Activated CD8-positive, alpha-beta memory T cell treated with anti-CD3 and anti-CD28 coated beads, Interleukin-2, amount 10 ng/mL, durations not matched to agents 7 days and 5 days (primary cell): Measurements from ENCODE around the gene IL22RA2. TPM values are rescaled to one million over a fixed set of nuclear protein-coding genes. Genes with fewer than 3 reads are reported as not detected.
"Not testable (repeated sequence)": the region's sequence is repeated elsewhere in the genome, so short reads cannot be mapped to it uniquely, and the experiment has no call there.

Source experiments
- ATAC-seq: fragments of 150-1000 bp; cut with Tn5 transposase; one replicate; pipeline ENCODE4 v1.10.0; 2021; ENCODE audit warnings: moderate library complexity
- CTCF ChIA-PET: fragments of 350-600 bp; sonication (Branson Sonifier 250); formaldehyde crosslinking; loops from one replicate; lab custom pipeline; 2021; ENCODE audit warnings: antibody characterized with exemption; lab: Charles Lee
- DNase-seq: peaks from one replicate; pipeline ENCODE4 v3.0.0-alpha.2; 2020
- H3K27ac Mint-ChIP-seq: one replicate; pipeline ENCODE4 v1.8.0; 2021; ENCODE audit warnings: mild to moderate bottlenecking, mixed read lengths
- H3K27me3 Mint-ChIP-seq: one replicate; pipeline ENCODE4 v1.8.0; 2021; ENCODE audit warnings: mixed read lengths
- H3K36me3 Mint-ChIP-seq: one replicate; pipeline ENCODE4 v1.8.0; 2021; ENCODE audit warnings: mild to moderate bottlenecking, mixed read lengths
- H3K4me1 Mint-ChIP-seq: one replicate; pipeline ENCODE4 v1.8.0; 2021; ENCODE audit warnings: mixed read lengths
- H3K4me3 Mint-ChIP-seq: one replicate; pipeline ENCODE4 v1.8.0; 2021; ENCODE audit warnings: mild to moderate bottlenecking, moderate library complexity, mixed read lengths
- H3K9me3 Mint-ChIP-seq: one replicate; pipeline ENCODE4 v1.8.0; 2022; ENCODE audit warnings: low read depth, mixed read lengths
- total RNA-seq, 2 experiments: library from RNA; stranded (reverse); gene quantifications; one replicate each; pipeline ENCODE4 v1.2.3, GENCODE V29; 2021

The IL22RA2 gene, protein sequence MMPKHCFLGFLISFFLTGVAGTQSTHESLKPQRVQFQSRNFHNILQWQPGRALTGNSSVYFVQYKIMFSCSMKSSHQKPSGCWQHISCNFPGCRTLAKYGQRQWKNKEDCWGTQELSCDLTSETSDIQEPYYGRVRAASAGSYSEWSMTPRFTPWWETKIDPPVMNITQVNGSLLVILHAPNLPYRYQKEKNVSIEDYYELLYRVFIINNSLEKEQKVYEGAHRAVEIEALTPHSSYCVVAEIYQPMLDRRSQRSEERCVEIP
- not detected for total RNA-seq

DNA sequence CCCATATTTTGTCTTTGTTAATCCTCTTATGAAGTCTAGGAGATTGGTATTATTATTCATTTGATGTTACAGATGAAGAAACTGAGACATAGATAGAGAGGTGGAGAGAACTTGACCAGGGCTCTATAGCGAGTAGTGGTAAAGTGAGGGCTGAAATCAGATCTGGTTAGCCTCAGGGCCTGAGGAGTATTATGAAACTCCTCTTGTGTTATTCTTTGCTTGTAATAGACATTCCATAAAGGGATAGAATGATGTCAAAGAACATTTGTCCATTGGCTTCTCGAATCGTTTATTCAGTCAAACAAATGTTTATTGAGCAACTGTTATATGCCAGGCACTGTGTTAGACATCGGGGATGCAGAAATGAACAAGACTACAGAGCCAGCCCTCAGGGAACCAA lies at the start of gene IL22RA2:
Gene IL22RA2 (minus strand): TSS at position 144 of the 400 bp plus-strand sequence. CDS start 11,895 bp downstream, outside the sequence.
- Mint-ChIP-seq H3K4me3 (no peak within 1 kb of the TSS), H3K36me3 (peaks cover 8% of the 10 kb centered on the region), H3K27ac (no peak within 1 kb of the TSS)

DNA sequence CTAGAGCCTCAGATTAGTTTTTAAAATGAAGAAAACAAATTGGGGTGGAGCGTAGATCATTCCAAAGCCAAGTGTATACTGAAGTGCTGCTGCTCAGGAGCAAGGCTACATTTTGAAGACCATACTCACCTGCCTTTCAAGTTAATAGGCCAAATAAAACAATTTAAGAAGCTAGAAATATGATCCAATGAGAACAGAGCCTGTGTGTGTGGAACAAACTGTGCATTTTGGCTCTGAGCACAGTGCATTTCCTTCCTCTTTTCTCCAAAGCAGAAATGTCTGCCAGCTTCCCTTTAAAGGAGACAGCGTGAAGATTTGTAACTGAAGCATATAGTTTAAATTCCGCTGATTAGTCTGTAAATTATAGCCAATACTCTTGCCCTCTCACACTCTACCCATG lies 48.9 kb upstream of the IL22RA2 start:
- Mint-ChIP-seq H3K4me1 (peaks cover 35% of the 10 kb centered on the region), H3K4me3 (no peak overlapping the region), H3K36me3 (no peaks in the 10 kb centered on the region), H3K27ac (no peak overlapping the region), H3K27me3 (peaks cover 2% of the 10 kb centered on the region), H3K9me3 (no peaks in the 10 kb centered on the region)
- no peak for DNase-seq
- CTCF ChIA-PET = interaction anchor here (2.0 kb wide), 1 partner anchor 9 kb away, joined by 7 read pairs; no protein-coding TSS in a partner anchor
- no peak for ATAC-seq

More for the DNA sequence above, at the start of gene IL22RA2:
- DNase-seq = no peak
- ATAC-seq = no peak
- CTCF ChIA-PET = no interaction called here
- Mint-ChIP-seq H3K4me1 (no peaks in the 10 kb centered on the region), H3K9me3 (peaks cover 6% of the 10 kb centered on the region), H3K27me3 (peaks cover 18% of the 10 kb centered on the region)

DNA sequence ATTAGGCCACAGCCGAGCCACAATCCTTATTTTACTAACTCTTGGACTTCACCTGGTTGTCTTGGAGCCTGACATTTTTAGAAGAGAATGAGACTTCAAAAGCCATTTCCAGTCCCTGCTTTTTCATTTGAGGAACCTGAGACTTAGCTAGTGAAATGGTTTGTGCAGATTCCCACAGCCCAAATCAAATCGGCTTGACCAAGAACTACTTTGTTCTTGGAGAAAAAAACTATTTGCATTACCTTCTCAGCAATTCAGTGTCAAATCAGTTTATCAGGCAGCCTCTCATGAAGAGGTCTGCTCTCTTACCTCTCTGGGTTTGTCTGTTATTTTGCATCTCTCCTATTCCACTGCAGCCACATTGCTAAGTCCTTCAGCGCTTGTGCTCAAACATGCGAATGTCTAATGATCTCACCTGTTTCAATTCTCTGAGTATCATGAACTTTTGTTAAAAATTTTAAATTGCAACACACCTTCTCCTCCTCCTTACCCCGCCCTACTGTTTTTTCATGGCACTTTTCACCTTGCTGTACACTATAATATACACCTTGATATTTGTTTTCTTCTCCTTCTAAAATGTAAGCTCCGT lies 46.3 kb upstream of the IL22RA2 start:
- ATAC-seq (no peak), DNase-seq (no peak)
- H3K9me3 Mint-ChIP-seq = no peaks in the 10 kb centered on the region
- peaks cover 34% of the 10 kb centered on the region for H3K4me1 Mint-ChIP-seq
- peak overlapping the region; percentile 96 for H3K4me3 Mint-ChIP-seq
- H3K27me3 Mint-ChIP-seq = no peaks in the 10 kb centered on the region
- peak overlapping the region; percentile 92 for H3K27ac Mint-ChIP-seq
- CTCF ChIA-PET = no interaction called here
- H3K36me3 Mint-ChIP-seq = peaks cover 3% of the 10 kb centered on the region

DNA sequence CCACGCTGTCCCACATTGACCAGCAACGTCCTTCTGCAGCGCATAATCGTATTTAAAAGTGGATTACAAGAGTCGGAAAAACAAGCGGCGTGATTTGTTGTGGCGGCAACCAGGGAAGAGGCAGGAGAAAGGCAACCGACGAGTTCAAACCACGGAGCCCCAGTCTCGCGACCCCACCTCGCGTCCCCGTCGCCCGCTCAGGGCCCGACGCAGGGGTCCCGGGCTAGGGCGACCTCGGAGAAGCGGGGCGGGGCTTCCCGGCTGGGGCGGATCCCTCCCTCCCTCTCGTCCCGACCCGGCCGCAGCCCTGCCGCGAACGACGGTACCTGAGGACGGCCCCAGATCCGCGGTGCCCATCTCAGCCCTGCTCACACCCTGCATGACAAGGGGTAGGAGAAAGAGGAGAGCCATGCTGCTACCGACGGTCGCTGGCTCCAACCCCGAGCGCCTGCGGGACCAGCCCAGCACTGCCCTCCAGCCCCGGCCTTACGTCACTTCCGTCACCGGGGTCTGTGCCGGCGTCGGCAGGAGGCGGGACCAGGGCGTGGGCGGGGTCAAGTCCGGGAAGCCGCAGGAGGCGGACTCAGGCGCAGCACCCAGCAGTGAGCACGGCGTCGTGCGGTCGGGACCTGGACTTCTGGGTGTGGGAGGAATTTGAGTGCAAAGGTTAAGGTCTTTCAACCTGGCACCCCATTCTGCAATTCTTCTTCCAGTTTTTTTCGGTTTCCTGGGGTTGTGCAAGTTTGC lies 45.6 kb upstream of the IL22RA2 start, which contains the start of gene IFNGR1:
Gene IFNGR1 (minus strand): TSS at position 469 of the 747 bp plus-strand sequence. CDS start 58 bp downstream, at position 411.
- no peaks in the 10 kb centered on the region for H3K27me3 Mint-ChIP-seq
- H3K9me3 Mint-ChIP-seq = no peaks in the 10 kb centered on the region
- H3K4me1 Mint-ChIP-seq = peaks cover 33% of the 10 kb centered on the region
- peaks cover 9% of the 10 kb centered on the region for H3K36me3 Mint-ChIP-seq
- DNase-seq = peak; percentile 96
- H3K27ac Mint-ChIP-seq = peak within 1 kb of the TSS; percentile 95
- ATAC-seq = peak; percentile 97
- H3K4me3 Mint-ChIP-seq = peak within 1 kb of the TSS; percentile 96
- CTCF ChIA-PET = no interaction called here

DNA sequence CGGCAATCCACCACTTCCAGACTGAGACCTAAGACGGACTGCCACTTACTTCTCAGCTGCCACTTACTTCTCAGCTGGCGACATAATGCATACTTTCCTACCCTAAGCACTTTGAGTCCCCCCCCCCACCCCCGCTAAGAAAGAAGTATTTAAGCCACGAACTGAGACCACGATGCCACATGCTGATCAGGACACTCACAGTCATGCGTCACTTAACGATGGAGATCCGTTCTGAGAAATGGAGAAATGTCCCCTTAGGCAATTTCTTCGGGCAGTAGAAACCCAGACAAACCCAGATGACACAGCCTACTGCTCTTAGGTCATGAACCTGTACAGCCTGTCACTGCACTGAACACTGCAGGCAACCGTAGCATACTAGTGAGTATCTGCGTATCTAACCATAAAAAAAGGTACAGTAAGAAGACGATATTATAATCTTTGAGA lies 45.1 kb upstream of the IL22RA2 start:
- CTCF ChIA-PET = interaction anchor here (1.0 kb wide), 1 partner anchor 124 kb away, joined by 4 read pairs; no protein-coding TSS in a partner anchor
- DNase-seq (peak; percentile 66), ATAC-seq (peak; percentile 60)
- Mint-ChIP-seq H3K27ac (peak overlapping the region; percentile 95), H3K36me3 (peaks cover 14% of the 10 kb centered on the region), H3K4me3 (peak overlapping the region; percentile 96), H3K27me3 (no peaks in the 10 kb centered on the region), H3K4me1 (peaks cover 33% of the 10 kb centered on the region), H3K9me3 (no peaks in the 10 kb centered on the region)

DNA sequence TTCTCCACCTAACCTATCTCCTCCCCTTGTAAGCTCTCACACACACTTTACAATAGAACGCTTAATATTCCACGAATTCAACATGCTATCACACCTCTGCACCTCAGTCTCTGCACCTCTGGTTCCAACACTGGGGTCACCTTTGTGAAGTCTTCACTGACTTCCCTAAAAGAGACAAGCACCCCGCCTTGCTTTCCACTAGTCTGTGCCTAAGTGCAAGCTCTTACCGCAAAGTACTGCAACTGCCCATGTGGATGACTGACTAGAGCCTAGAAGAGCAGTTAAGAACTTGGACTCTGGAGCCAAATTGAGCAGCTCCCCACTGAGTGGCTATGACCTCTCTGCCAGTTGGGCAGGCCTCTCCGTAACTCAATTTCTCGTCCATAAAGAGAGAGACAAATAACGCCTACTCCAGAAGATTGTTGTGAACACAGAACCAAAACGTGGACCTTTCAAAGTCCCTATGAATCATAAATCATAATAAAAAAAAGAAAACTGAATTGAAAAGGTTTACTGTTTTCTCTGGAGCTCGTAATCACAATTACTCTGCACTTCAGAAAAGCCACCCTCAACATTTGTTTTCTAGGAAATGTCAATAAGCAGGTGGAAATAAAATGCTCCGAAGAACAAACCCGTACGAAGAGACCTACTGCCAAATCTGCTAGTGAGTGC lies 44.5 kb upstream of the IL22RA2 start:
- peak overlapping the region; percentile 95 for H3K27ac Mint-ChIP-seq
- H3K4me1 Mint-ChIP-seq = peaks cover 37% of the 10 kb centered on the region
- H3K36me3 Mint-ChIP-seq = peaks cover 18% of the 10 kb centered on the region
- DNase-seq (no peak), ATAC-seq (no peak)
- H3K4me3 Mint-ChIP-seq = peak overlapping the region; percentile 96
- no peaks in the 10 kb centered on the region for H3K27me3 Mint-ChIP-seq
- CTCF ChIA-PET = interaction anchor here (1.0 kb wide), 1 partner anchor 124 kb away, joined by 4 read pairs; no protein-coding TSS in a partner anchor
- H3K9me3 Mint-ChIP-seq = no peaks in the 10 kb centered on the region

DNA sequence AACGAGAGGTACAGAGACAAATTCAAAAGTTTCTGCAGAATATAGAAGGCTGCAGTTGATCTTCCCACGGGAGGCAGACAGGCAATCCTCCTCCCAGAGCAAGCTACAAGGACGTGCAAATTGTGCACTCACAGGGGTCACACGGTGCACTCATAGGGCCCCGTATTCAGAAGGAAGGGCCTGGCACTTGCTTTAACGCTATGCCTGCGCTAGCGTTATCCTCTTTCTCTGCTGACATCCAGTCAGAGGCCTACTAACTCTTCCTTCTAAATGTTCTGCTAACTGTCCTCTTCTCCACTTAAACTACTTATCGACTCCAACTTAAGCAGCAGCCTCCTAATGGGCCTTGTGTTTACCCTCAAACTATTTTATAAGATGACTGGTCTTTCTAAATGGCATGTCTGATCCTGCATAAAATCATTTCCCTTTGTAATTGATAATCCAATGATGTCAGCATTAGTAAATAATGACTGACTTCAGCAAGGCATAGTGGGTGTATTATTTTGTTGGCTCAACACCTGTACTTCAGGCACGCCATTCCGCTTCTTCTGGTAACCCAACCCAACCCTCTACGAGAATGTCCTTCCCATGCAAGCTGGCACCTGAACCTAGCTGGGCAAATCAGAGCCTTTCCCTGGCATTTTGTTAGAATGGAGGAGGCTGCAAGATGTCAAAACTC lies 43.6 kb upstream of the IL22RA2 start:
- peak overlapping the region; percentile 11 for H3K4me3 Mint-ChIP-seq
- no peak for ATAC-seq
- H3K4me1 Mint-ChIP-seq = peaks cover 39% of the 10 kb centered on the region
- no peak for DNase-seq
- CTCF ChIA-PET = interaction anchor here (1.0 kb wide), 1 partner anchor 123 kb away, joined by 4 read pairs; no protein-coding TSS in a partner anchor
- no peaks in the 10 kb centered on the region for H3K27me3 Mint-ChIP-seq
- H3K9me3 Mint-ChIP-seq = no peaks in the 10 kb centered on the region
- H3K36me3 Mint-ChIP-seq = peaks cover 23% of the 10 kb centered on the region
- H3K27ac Mint-ChIP-seq = no peak overlapping the region

DNA sequence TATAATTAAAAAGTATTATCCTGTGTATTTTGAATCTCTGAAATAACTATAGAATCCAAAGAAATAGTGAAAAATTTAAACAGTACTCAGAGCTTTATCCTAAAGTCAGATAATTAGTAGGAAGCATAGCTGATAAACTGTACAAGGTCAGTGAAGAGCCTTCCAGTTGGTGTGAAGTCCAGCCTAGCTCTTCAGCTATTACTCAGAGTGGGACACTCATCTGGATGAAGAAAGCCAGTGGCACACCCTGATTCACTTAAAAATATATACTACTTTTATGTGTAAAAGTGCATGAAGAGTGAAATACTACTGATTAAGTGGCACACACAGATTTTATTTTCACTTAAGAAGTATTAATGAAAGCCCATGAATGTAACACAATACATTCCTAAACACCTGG lies 42.7 kb upstream of the IL22RA2 start:
- CTCF ChIA-PET = no interaction called here
- ATAC-seq = no peak
- H3K4me1 Mint-ChIP-seq = peaks cover 39% of the 10 kb centered on the region
- H3K36me3 Mint-ChIP-seq = peaks cover 28% of the 10 kb centered on the region
- DNase-seq = no peak
- H3K27ac Mint-ChIP-seq = no peak overlapping the region
- H3K27me3 Mint-ChIP-seq = no peaks in the 10 kb centered on the region
- no peak overlapping the region for H3K4me3 Mint-ChIP-seq
- no peaks in the 10 kb centered on the region for H3K9me3 Mint-ChIP-seq

DNA sequence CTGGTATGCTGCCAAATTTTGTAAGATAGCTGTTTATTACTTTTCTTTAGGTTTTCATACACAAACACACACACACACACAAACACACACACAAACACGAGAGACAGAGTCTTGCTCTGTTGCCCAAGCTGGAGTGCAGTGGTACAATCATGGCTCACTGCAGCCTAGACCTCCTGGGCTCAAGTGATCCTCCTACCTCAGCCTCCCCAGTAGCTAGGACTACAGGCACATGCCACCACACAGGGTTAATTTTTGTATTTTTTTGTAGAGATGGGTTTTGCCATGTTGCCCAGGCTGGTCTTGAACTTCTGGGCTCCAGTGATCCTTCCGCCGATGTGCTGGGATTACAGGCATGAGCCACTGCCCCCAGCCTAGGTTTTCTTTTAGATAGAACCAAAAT lies 42.2 kb upstream of the IL22RA2 start:
- H3K36me3 Mint-ChIP-seq = peaks cover 30% of the 10 kb centered on the region
- H3K27ac Mint-ChIP-seq, H3K27me3 Mint-ChIP-seq, H3K9me3 Mint-ChIP-seq, H3K4me3 Mint-ChIP-seq, ATAC-seq, CTCF ChIA-PET, DNase-seq: not testable (repeated sequence)
- H3K4me1 Mint-ChIP-seq = peaks cover 39% of the 10 kb centered on the region

DNA sequence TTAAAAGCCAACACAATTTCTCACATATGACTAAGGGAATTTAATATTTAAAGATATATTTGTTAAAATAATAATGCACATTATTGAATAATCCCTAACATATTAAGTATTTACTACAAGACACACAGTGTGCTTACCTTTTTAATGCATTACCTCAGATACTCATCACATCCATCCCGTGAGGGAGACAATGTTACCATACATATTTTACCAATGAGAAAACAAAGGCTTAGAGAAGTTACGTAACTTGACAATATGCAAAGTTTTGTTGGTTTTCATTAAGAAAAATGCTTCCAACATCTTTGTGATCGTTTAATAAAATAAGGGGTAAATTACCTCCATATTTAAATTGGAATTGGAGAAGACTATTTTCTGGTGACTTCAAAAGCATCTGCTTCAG lies 41.5 kb upstream of the IL22RA2 start:
- peaks cover 37% of the 10 kb centered on the region for H3K4me1 Mint-ChIP-seq
- ATAC-seq = no peak
- H3K27me3 Mint-ChIP-seq = no peaks in the 10 kb centered on the region
- CTCF ChIA-PET = interaction anchor here (1.0 kb wide), 1 partner anchor 18 kb away, joined by 3 read pairs; no protein-coding TSS in a partner anchor
- H3K27ac Mint-ChIP-seq = no peak overlapping the region
- H3K9me3 Mint-ChIP-seq = peaks cover 2% of the 10 kb centered on the region
- no peak overlapping the region for H3K4me3 Mint-ChIP-seq
- DNase-seq = no peak
- peaks cover 35% of the 10 kb centered on the region for H3K36me3 Mint-ChIP-seq

DNA sequence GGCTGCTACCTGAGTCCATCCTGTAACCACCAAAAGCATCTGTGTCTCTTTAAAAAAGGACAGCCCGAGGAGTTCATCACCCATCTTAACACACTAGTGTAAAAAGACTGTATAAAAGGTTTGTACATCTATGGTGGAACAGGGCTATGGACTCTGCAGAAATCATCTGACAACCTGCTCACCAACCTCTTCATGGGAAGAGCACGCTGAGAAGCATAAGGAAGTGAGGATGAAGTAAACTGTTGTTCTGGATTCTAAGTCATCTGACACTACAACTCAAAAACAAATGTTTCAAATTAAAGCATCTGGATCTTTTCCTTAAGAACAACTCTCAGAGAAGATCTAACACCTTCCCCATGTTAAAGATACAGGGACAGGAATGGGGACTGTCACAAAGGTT lies 40.4 kb upstream of the IL22RA2 start:
- peaks cover 7% of the 10 kb centered on the region for H3K9me3 Mint-ChIP-seq
- CTCF ChIA-PET = interaction anchor here (0.9 kb wide), 1 partner anchor 20 kb away, joined by 4 read pairs; no protein-coding TSS in a partner anchor
- peaks cover 45% of the 10 kb centered on the region for H3K36me3 Mint-ChIP-seq
- no peak overlapping the region for H3K27ac Mint-ChIP-seq
- no peak for ATAC-seq
- H3K4me3 Mint-ChIP-seq = no peak overlapping the region
- no peaks in the 10 kb centered on the region for H3K27me3 Mint-ChIP-seq
- DNase-seq = no peak
- peaks cover 31% of the 10 kb centered on the region for H3K4me1 Mint-ChIP-seq

DNA sequence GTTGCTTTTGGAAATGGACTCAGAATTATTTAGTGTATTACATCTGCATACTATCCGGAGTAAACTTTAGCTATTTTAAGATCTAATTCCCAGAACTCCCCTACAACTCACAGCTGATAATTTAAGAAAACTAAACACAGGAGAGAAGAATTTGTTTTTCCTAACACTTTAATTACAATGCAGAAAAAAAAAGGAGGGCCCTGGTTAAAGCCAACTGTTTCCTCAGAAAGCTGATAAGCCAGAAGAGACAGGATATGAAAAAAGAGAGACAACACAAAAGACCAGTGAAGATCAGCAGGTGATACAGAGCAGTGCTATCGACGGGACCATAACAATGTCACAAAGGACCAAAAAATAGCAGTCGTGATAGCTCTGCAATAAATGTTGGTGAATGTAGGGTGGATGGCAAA lies 39.9 kb upstream of the IL22RA2 start:
- CTCF ChIA-PET = interaction anchor here (0.9 to 1.0 kb wide), 2 partner anchors 10 to 19 kb away, joined by 4 read pairs; no protein-coding TSS in a partner anchor
- H3K36me3 Mint-ChIP-seq = peaks cover 45% of the 10 kb centered on the region
- ATAC-seq = no peak
- DNase-seq = no peak
- H3K9me3 Mint-ChIP-seq = peaks cover 7% of the 10 kb centered on the region
- H3K27me3 Mint-ChIP-seq = no peaks in the 10 kb centered on the region
- peaks cover 27% of the 10 kb centered on the region for H3K4me1 Mint-ChIP-seq
- H3K4me3 Mint-ChIP-seq = no peak overlapping the region
- no peak overlapping the region for H3K27ac Mint-ChIP-seq
